SK-N-MC (cell line): ENCODE data around the gene SHISA7.

Source experiments
- EZH2 ChIP-seq: fragments of 200-600 bp; sonication (generic); IDR thresholded peaks from one replicate; pipeline ENCODE4 v1.6.1; 2017; ENCODE audit warnings: antibody characterized with exemption
- FOXP2 ChIP-seq: optimal IDR thresholded peaks from 2 replicates; pipeline ENCODE3; 2011; ENCODE audit warnings: mild to moderate bottlenecking, moderate library complexity; ENCODE audit not compliant: insufficient read depth; ENCODE audit errors: extremely low read length, control extremely low read depth
- POLR2AphosphoS5 ChIP-seq: IDR thresholded peaks from 2 replicates; pipeline ENCODE4 v1.6.1; 2012; ENCODE audit warnings: mild to moderate bottlenecking, low read depth, low read length, borderline replicate concordance

GRCh38 chr19:55461974-55462626 is 19.0 kb upstream of the SHISA7 start:
- TF ChIP-seq EZH2 = no peak
- peak; percentile 38; the same call in 1 of the 2 replicates for TF ChIP-seq POLR2AphosphoS5
- TF ChIP-seq FOXP2 = no peak
